ENCODE measurements around the gene GPRC5D.

DNA sequence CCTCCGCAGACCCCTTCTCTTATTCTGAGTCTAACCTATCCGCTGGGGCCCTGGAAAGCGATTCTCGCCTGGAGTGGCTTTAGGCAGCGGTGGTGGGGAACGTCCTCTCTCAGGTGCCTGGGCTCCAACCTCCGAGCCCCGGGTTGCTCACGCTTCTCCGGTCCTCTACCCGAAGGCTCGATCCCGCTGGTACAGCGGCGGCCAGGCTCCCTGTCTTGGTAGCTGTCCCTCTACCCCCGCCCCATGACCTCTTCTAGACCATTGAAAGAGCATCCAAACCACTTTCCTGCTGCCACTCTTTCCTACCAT is 48.6 kb upstream of the GPRC5D start:
- TF ChIP-seq EZH2phosphoT487 (IDR thresholded peaks at IDR 0.05; ENCODE audit: insufficient read depth, low read depth) (no peak), EZH2 (IDR thresholded peaks at IDR 0.05; ENCODE audit: insufficient read depth, poor library complexity, severe bottlenecking) (no peak)
